GM12874 (cell line): ENCODE data around the gene SEMA5A.

Experiments used
- TF ChIP-seq, protein P1 (sequence below): IDR thresholded peaks from 2 replicates; pipeline ENCODE4 v1.5.1; 2011; ENCODE audit warnings: low read depth, mild to moderate bottlenecking, control low read depth, low read length, moderate library complexity; ENCODE audit not compliant: insufficient read depth

SEMA5A gene

DNA sequence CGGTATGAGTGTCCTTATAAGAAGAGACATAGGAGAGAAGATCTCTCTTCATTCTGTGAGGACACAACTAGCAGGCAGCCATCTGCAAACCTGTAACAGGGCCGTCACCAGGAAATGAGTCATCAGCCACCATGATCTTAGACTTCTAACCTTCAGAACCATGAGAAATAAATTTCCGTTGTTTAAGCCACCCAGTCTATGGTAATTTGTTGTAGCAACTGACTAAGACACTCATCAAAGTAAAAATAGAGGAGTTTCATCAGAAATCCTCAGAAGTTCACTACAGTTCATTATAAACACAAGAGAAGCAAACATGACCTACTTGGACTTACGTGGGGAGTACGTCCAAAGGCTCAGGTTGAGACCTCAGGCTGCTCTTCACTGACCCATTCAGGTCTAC lies 357.7 kb downstream of the SEMA5A start:
- TF ChIP-seq, protein P1, sequence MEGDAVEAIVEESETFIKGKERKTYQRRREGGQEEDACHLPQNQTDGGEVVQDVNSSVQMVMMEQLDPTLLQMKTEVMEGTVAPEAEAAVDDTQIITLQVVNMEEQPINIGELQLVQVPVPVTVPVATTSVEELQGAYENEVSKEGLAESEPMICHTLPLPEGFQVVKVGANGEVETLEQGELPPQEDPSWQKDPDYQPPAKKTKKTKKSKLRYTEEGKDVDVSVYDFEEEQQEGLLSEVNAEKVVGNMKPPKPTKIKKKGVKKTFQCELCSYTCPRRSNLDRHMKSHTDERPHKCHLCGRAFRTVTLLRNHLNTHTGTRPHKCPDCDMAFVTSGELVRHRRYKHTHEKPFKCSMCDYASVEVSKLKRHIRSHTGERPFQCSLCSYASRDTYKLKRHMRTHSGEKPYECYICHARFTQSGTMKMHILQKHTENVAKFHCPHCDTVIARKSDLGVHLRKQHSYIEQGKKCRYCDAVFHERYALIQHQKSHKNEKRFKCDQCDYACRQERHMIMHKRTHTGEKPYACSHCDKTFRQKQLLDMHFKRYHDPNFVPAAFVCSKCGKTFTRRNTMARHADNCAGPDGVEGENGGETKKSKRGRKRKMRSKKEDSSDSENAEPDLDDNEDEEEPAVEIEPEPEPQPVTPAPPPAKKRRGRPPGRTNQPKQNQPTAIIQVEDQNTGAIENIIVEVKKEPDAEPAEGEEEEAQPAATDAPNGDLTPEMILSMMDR, result no peak

DNA sequence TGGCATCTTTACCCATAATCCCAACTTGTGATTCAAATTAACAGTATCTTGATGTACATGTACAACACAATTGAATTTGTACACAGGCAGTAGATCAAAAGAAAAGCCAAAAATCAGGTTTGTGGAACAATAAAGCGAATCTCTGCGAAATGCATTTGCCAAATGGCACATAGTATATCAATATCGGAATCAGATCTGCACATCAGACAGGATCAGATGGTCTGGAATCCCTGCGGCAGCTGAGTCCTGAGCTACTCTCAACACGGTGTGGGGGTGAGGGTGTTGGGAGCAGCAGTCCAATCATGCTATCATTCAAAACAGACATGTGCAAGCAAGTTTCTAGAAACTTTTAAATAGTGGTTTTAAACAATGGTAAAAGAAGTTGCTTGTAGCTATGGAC lies 358.3 kb downstream of the SEMA5A start:
- TF ChIP-seq, protein P1, result no peak

DNA sequence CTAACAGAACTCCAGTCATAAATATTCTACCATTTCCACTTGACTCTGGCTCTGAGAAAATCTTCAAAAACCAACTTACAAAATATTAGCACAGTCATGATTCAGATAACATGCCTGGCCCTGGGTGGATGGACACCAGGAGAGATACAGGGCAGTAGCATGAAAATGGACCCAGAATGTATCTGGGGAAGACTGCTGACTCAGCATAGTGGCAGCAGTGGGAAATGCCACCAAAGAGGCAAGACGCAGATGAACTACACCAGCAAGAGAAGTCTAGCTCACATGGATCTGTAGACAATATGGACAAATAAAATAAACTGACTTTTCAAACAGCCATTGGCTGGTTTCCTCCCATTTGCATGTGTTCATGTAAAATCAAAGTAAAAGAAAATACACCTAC lies 359.8 kb downstream of the SEMA5A start:
- TF ChIP-seq, protein P1, result no peak

DNA sequence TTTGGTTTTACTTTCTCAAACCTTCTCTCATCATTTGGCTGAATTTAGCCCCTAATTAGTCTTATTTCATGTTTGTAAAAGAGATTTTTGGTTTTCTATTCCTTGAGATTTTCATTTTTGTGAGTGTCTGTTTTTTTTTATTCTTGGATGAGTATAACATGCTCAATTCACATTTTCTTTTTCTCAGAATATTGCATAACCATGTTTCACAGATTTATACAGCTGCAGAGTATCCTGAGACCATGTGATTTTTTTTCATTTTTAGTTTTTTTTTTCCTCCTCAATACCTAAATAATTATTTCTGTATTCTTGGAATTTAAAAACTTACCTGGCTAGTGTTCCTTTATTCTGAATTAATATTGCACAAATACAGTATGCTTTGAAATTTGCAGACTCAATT lies 361.9 kb downstream of the SEMA5A start:
- TF ChIP-seq, protein P1, result no peak

DNA sequence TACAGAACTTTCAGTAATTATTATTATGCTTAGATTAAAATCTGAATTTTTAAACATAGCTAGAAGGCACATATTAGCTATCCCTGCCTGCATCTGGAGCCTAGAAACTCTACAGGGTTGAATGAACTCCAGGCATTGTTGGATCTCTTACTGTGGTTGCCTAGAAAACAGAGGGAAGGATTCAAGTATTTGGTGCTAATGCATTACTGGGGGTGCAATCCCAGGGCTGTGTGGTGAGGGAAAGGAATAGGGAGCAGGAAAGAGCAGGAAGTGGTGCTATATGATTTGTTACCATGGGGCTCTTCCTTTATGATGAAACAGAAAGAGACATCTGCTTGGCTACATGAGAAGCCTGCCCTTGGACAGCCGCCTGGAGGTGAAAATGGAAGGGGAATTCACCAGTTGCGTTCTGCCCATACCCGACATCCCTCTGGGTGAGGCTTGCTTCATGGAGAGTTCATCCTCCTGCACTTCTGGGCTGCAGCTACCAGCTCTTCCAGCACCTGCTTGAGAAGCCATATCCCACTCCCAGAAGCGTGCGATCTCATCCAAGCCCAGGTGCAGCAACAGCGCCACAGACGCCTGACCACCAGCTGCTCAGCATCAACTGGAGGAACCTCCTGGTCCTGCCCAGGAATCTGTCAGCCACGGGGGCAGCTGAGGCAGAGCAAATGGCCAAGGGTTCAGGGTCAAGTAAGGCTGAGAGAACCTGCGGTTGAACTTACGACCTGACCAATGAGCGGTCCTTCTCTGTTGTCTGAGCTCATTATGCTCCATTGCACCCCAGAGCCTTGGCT lies 362.8 kb downstream of the SEMA5A start:
- TF ChIP-seq, protein P1, result no peak

DNA sequence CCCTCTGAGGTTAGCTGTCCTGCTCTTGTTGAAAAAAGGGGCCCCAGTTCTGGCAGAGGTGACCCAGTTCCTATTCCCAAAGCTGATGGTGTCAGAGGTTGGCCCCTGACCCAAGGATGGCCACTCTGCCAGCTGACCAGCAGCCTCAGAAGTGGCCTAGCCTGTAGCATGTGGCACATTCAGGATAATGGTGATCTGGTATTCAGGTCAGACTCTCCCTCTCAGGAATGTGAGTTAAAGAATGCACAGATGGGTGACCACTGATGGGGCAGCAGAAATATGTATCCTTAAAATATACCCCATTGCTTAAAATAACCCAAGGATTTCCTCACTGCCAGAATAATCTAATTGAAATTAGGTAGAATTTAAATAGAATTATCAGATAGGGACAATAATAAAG lies 369.2 kb downstream of the SEMA5A start:
- TF ChIP-seq, protein P1, result no peak

DNA sequence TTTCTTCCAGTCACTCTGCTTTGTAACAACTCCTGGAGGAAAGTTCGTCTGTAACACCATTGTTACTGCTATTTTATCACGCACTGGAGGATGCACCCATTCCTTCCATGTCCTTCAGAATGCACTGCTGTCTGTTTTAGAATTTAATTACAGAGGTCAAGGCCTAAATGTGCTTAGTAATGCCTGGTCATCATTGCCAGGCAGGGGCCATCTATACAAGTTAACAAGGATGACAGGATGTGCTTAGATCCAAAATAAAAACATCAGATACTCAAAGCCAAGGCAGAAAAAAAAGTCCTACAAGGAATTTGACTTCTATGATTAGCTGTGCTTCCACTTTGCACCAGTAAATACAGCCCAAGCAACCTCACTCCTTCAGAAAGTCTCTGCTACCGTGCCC lies 371.4 kb downstream of the SEMA5A start:
- TF ChIP-seq, protein P1, result no peak
